PC-3 (cell line): ENCODE results near the gene NKTR. TPM values are rescaled to one million over a fixed set of nuclear protein-coding genes. Genes with fewer than 3 reads are reported as not detected.

Source experiments
- ATAC-seq: fragments of 200-7000 bp; cut with Tn5 transposase; 2 replicates; pipeline ENCODE4 v1.9.1; 2020; ENCODE audit warnings: mild to moderate bottlenecking, moderate library complexity
- BruUV-seq: library from RNA; stranded (reverse); fragments of 400-500 nt; replicated peaks from 2 replicates; lab custom pipeline; 2021; lab: Mats Ljungman, UMichigan
- CTCF ChIA-PET: fragments of 300-600 bp; sonication (Branson Sonifier 250); formaldehyde crosslinking; loops from one replicate; lab custom pipeline; 2022; ENCODE audit warnings: antibody characterized with exemption; lab: Charles Lee
- POLR2A ChIA-PET: fragments of 300-600 bp; sonication (Branson Sonifier 250); formaldehyde crosslinking; loops from one replicate; lab custom pipeline; 2022; ENCODE audit warnings: antibody characterized with exemption; ENCODE audit not compliant: unreplicated experiment; lab: Charles Lee
- DNase-seq: peaks from one replicate; pipeline ENCODE4 v3.0.0-alpha.2; 2015
- H2AFZ ChIP-seq: fragments of 300-600 bp; sonication (generic); 2 replicates; pipeline ENCODE4 v1.6.0; 2016; ENCODE audit warnings: antibody characterized with exemption, low read length
- H3F3A ChIP-seq: fragments of 300-600 bp; sonication (generic); one replicate; pipeline ENCODE4 v1.6.0; 2017; ENCODE audit warnings: antibody characterized with exemption, low read length, control low read depth, mild to moderate bottlenecking; ENCODE audit not compliant: unreplicated experiment
- H3K27ac ChIP-seq: fragments of 300-600 bp; sonication (generic); 2 replicates; pipeline ENCODE4 v1.5.1; 2016; ENCODE audit warnings: mild to moderate bottlenecking, low read length
- H3K27me3 ChIP-seq: fragments of 300-600 bp; sonication (generic); 2 replicates; pipeline ENCODE4 v1.6.1; 2016; ENCODE audit warnings: low read length, mixed read lengths
- H3K36me3 ChIP-seq: fragments of 300-600 bp; sonication (generic); 2 replicates; pipeline ENCODE4 v1.6.1; 2016; ENCODE audit warnings: low read depth, mixed run types, low read length, mixed read lengths
- H3K4me1 ChIP-seq: fragments of 300-600 bp; sonication (generic); 2 replicates; pipeline ENCODE4 v1.5.1; 2016; ENCODE audit warnings: low read length; ENCODE audit not compliant: insufficient read depth
- H3K4me2 ChIP-seq: fragments of 300-600 bp; sonication (generic); 2 replicates; pipeline ENCODE4 v1.6.0; 2016; ENCODE audit warnings: low read length
- H3K4me3 ChIP-seq: fragments of 300-600 bp; sonication (generic); 2 replicates; pipeline ENCODE4 v1.5.1; 2016; ENCODE audit warnings: mild to moderate bottlenecking, low read length, mixed read lengths
- H3K79me2 ChIP-seq: fragments of 300-600 bp; sonication (generic); 2 replicates; pipeline ENCODE4 v1.6.1; 2017; ENCODE audit warnings: low read length, mixed read lengths
- H3K9ac ChIP-seq: fragments of 300-600 bp; sonication (generic); 2 replicates; pipeline ENCODE4 v1.6.0; 2016; ENCODE audit warnings: mild to moderate bottlenecking, low read length
- H3K9me2 ChIP-seq: fragments of 300-600 bp; sonication (generic); replicated peaks from 2 replicates; pipeline ENCODE4 v1.6.1; 2016; ENCODE audit warnings: mixed run types, low read length, mixed read lengths
- H3K9me3 ChIP-seq: fragments of 300-600 bp; sonication (generic); 2 replicates; pipeline ENCODE4 v1.6.1; 2016; ENCODE audit warnings: low read length, mixed read lengths
- H4K20me1 ChIP-seq: fragments of 300-600 bp; sonication (generic); 2 replicates; pipeline ENCODE4 v1.6.1; 2016; ENCODE audit warnings: low read length, mixed read lengths
- CTCF ChIP-seq: fragments of 300-600 bp; sonication (generic); conservative IDR thresholded peaks from 2 replicates; pipeline ENCODE4 v1.5.1; 2017; ENCODE audit warnings: antibody characterized with exemption, low read depth, mild to moderate bottlenecking, low read length
- EZH2 ChIP-seq: fragments of 300-600 bp; sonication (generic); IDR thresholded peaks from one replicate; pipeline ENCODE4 v1.6.1; 2017; ENCODE audit warnings: antibody characterized with exemption, mild to moderate bottlenecking, low read length; ENCODE audit not compliant: unreplicated experiment
- EZH2phosphoT487 ChIP-seq: fragments of 300-600 bp; sonication (generic); IDR thresholded peaks from 2 replicates; pipeline ENCODE4 v1.6.1; 2018; ENCODE audit warnings: mild to moderate bottlenecking, antibody characterized with exemption, low read length, borderline replicate concordance
- intact Hi-C: fragments of 100-400 bp; cut with micrococcal nuclease; formaldehyde crosslinking; loops from 2 replicates; pipeline ENCODE4 v1.9.0; 2023
- total RNA-seq: library from RNA; depleted of rRNA; stranded (reverse); fragments of >200 nt; gene quantifications from 2 replicates; pipeline ENCODE4 v1.2.3, GENCODE V29; 2014

NKTR gene
- total RNA-seq, 1 experiment from 2014 or later: 37.6 TPM

GRCh38 chr3:42662813-42663535 is 62.5 kb downstream of the NKTR start:
- BruUV-seq: no TSS peak
- Histone ChIP-seq H3K9me2 (no peaks in the 10 kb centered on the region), H3K79me2 (no peaks in the 10 kb centered on the region), H3K27ac (no peak overlapping the region), H3K4me1 (no peaks in the 10 kb centered on the region), H2AFZ (no peak overlapping the region), H4K20me1 (no peaks in the 10 kb centered on the region), H3K4me2 (no peak overlapping the region), H3K27me3 (no peaks in the 10 kb centered on the region), H3K9ac (no peak overlapping the region), H3K9me3 (no peaks in the 10 kb centered on the region), H3K4me3 (no peak overlapping the region), H3F3A (no peaks in the 10 kb centered on the region), H3K36me3 (no peaks in the 10 kb centered on the region)
- ChIA-PET CTCF (no interaction called here), POLR2A (interaction anchor here (0.6 kb wide), 1 partner anchor 82 kb away, joined by 3 read pairs; no protein-coding TSS in a partner anchor)
- no peak for ATAC-seq
- TF ChIP-seq CTCF: no peak
- no peak for TF ChIP-seq EZH2phosphoT487
- TF ChIP-seq EZH2: no peak
- no peak for DNase-seq
- intact Hi-C loops: no loop called here

- Histone ChIP-seq H3F3A (no peaks in the 10 kb centered on the region), H3K4me2 (no peak overlapping the region), H3K27ac (no peak overlapping the region), H2AFZ (no peak overlapping the region), H4K20me1 (no peaks in the 10 kb centered on the region), H3K79me2 (no peaks in the 10 kb centered on the region), H3K9ac (no peak overlapping the region), H3K9me2 (no peaks in the 10 kb centered on the region), H3K4me1 (no peaks in the 10 kb centered on the region), H3K36me3 (no peaks in the 10 kb centered on the region), H3K27me3 (no peaks in the 10 kb centered on the region), H3K4me3 (no peak overlapping the region), H3K9me3 (no peaks in the 10 kb centered on the region)
- BruUV-seq: no TSS peak
- DNase-seq: no peak
- no peak for TF ChIP-seq EZH2phosphoT487
- TF ChIP-seq CTCF: no peak
- no peak for TF ChIP-seq EZH2
- no peak for ATAC-seq
- POLR2A ChIA-PET: interaction anchor here (0.6 to 0.7 kb wide), 2 partner anchors 83 to 167 kb away, joined by 3 to 6 read pairs; no protein-coding TSS in a partner anchor
- CTCF ChIA-PET: no interaction called here
- intact Hi-C loops: no loop called here
Measured at GRCh38 chr3:42663581-42664437, 63.3 kb downstream of the NKTR start.
